HG03095 (cell line): ENCODE results near the gene WNT3A.

Experiments
- ATAC-seq: cut with Tn5 transposase; IDR thresholded peaks from one replicate; pipeline ENCODE4 v1.9.1; 2021; ENCODE audit warnings: moderate library complexity; ENCODE audit not compliant: unreplicated experiment

WNT3A gene

DNA sequence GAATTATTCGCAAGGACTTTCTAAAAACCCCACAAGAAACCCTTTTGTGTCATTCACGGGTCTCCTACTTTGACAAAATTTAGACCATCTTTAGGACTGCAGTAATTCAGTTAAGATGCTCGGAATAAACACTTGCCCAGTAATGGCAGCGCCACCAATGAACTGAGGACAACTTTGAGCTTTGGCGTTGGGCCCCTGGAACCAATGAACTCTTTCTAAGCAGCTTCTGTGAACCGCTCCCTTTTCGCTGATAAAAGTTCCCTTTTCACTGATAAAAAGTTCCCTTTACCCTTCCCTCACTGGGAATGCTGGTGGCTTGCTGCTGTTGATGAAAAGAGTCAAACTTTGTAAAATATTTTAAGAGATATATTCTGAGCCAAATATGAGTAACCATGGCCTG is 103.8 kb downstream of the WNT3A start:
- no peak for ATAC-seq
